Measurements from ENCODE around the gene VCX2. TPM values are rescaled to one million over a fixed set of nuclear protein-coding genes. Genes with fewer than 3 reads are reported as not detected.
"Not testable (repeated sequence)": the region's sequence is repeated elsewhere in the genome, so short reads cannot be mapped to it uniquely, and the experiment has no call there.

VCX2 gene
- total and polyA plus RNA-seq, 3 experiments from 2014 or later = not detected

DNA sequence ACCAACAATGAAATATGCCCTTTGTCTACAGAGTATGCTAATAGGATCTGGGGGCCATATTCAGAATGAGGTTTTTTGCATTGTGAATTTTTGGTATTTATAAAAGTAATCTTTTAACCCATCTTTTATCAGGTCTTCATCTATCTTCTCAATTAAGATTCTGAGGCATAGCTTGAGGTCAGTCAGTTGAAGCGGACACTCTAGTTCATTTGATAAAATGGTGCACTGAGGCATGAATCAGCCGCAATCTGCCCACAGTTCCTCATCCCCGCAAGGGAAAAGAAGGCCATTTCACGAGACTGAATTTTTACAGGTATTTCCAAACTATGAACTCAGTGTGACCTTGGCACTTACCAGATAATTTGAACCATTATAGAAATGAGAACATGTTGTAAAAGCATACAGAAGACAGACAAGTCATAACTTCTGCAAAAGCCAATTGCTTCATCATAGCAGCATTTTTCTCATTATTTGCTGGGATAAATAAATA lies 19.3 kb upstream of the VCX2 start:
- no peaks in the 10 kb centered on the region for H3K4me1 Mint-ChIP-seq
- H3K27ac ChIP-seq (ENCODE audit: low read depth, low read length) = no peak overlapping the region
- DNase-seq = no peak
- no peaks in the 10 kb centered on the region for H3K27me3 Mint-ChIP-seq
- H3K36me3 Mint-ChIP-seq = no peaks in the 10 kb centered on the region
- H3K4me1 ChIP-seq (ENCODE audit: insufficient read depth, low read length) = no peaks in the 10 kb centered on the region
- ChIA-PET POLR2A (no interaction called here), CTCF (no interaction called here)
- H3K27ac Mint-ChIP-seq = no peak overlapping the region
- H3K36me3 ChIP-seq (ENCODE audit: insufficient read depth, low read length) = no peaks in the 10 kb centered on the region
- no peaks in the 10 kb centered on the region for H3K9me3 ChIP-seq (ENCODE audit: low read length)
- peaks cover 0 to 18% (median 6%) of the 10 kb centered on the region in 5 donors for H3K9me3 Mint-ChIP-seq
- no peaks in the 10 kb centered on the region for H3K27me3 ChIP-seq (ENCODE audit: insufficient read depth, low read length, poor library complexity, severe bottlenecking)
- H3K4me3 ChIP-seq (ENCODE audit: low read length) = no peak overlapping the region
- no peak overlapping the region for H3K4me3 Mint-ChIP-seq

DNA sequence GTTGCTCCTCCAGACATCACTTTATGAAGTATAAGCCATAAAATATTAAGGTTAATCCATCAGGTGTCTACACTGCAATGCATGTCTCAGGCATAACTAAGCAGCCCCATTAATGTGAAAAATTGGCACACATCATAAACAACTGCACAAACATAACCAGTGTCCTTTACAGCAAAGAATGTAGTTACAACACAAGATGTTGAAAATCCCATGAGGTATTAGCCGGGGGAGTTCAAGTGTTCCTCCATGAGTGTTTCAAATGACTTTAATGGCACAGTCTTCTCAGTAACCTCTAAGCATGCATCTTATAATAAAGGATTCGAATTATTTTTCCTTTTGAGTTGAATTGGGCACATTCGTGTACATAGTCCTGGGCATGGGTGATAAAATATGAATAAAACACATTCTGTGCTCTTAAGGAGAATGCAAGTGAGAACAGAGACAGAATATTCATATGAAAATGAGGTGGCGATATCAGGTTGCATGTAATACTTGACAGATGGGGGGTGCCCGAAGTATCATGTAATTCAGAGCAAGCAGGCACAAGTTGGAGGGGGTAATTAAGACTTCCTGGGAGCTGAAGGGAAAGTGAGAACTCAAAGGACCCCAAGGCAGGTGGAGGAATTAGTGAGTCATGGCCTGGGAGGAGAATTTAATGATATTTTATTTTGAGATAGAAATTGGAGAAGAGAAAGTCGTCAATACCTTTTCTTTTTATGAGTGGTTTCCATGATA lies 18.2 kb upstream of the VCX2 start:
- no peaks in the 10 kb centered on the region for H3K9me3 ChIP-seq (ENCODE audit: low read length)
- no peak overlapping the region for H3K27ac Mint-ChIP-seq
- no peaks in the 10 kb centered on the region for H3K4me1 Mint-ChIP-seq
- no peaks in the 10 kb centered on the region for H3K27me3 ChIP-seq (ENCODE audit: insufficient read depth, low read length, poor library complexity, severe bottlenecking)
- DNase-seq = no peak
- H3K4me3 ChIP-seq (ENCODE audit: low read length) = no peak overlapping the region
- H3K36me3 ChIP-seq (ENCODE audit: insufficient read depth, low read length) = no peaks in the 10 kb centered on the region
- ChIA-PET POLR2A (no interaction called here), CTCF (no interaction called here)
- H3K4me3 Mint-ChIP-seq = no peak overlapping the region
- no peak overlapping the region for H3K27ac ChIP-seq (ENCODE audit: low read depth, low read length)
- H3K9me3 Mint-ChIP-seq = peaks cover 0 to 12% (median 10%) of the 10 kb centered on the region in 5 donors
- H3K36me3 Mint-ChIP-seq = no peaks in the 10 kb centered on the region
- no peaks in the 10 kb centered on the region for H3K27me3 Mint-ChIP-seq
- no peaks in the 10 kb centered on the region for H3K4me1 ChIP-seq (ENCODE audit: insufficient read depth, low read length)

DNA sequence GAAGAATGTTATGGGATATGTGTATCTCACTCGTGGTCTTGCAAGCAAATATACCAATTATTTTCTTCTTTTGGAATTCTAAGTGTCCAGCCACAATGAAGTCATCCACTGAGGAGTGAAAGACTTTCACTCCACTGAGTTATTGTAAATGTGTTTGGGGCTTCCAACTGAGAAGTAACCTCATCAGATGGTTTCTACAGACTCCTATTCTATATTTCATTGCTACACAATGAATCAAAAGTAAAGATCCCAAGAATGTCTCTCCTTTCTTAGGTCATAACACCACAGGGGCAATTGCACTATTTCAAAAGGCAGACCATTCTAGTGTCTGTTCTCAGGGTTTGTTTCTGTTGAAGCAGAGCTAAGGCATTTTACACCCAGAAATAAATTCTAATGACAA lies 12.3 kb upstream of the VCX2 start:
- H3K4me1 ChIP-seq (ENCODE audit: insufficient read depth, low read length) = no peaks in the 10 kb centered on the region
- Mint-ChIP-seq H3K36me3 (no peaks in the 10 kb centered on the region), H3K27ac (no peak overlapping the region), H3K9me3 (peaks cover 0 to 8% (median 4%) of the 10 kb centered on the region in 5 donors), H3K4me3 (no peak overlapping the region), H3K4me1 (no peaks in the 10 kb centered on the region), H3K27me3 (no peaks in the 10 kb centered on the region)
- no peak overlapping the region for H3K27ac ChIP-seq (ENCODE audit: low read depth, low read length)
- H3K36me3 ChIP-seq (ENCODE audit: insufficient read depth, low read length) = no peaks in the 10 kb centered on the region
- POLR2A ChIA-PET = no interaction called here
- no peaks in the 10 kb centered on the region for H3K9me3 ChIP-seq (ENCODE audit: low read length)
- CTCF ChIA-PET = no interaction called here
- H3K27me3 ChIP-seq (ENCODE audit: insufficient read depth, low read length, poor library complexity, severe bottlenecking) = no peaks in the 10 kb centered on the region
- no peak for DNase-seq
- no peak overlapping the region for H3K4me3 ChIP-seq (ENCODE audit: low read length)

DNA sequence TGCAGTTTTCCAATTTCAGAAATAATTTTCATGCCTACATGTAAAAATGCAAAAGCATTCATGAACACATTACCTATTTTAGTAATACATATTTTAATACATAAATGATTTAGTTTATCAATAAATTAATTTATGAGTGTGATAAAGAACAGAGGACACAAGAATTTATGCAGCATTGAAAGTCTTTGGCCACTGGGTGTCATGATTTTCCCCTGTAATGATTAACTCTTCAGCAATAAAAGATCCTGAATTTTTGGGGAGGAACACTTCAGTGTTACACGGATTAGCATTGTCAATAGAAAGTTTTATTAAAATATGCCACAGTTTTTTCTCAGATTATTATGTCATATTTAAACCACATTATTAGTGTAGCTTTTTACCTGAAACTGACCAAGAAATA lies 8.6 kb upstream of the VCX2 start:
- CTCF ChIA-PET = no interaction called here
- POLR2A ChIA-PET = no interaction called here
- no peak overlapping the region for H3K27ac Mint-ChIP-seq

DNA sequence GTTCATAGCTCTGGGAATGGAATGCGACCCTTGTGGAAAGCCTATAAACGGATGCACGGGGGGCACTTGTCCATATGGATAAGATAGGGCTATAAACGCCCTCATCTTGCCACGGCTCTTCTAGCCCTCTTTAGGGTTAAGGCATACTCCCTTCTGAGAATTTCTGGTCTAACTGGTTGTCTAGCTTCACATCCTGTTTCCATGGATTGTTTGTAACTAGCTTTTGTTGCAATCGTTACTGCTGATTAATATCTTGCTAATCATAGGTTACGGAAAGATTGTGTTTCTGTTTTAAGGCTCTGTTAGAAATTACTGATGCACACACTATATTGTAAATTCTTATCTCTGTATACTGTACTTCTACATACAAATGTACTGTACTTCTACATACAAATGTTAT lies 17.1 kb downstream of the VCX2 start:
- DNase-seq; H3K27ac Mint-ChIP-seq; H3K27me3 ChIP-seq (ENCODE audit: insufficient read depth, low read length, poor library complexity, severe bottlenecking); H3K36me3 ChIP-seq (ENCODE audit: insufficient read depth, low read length); CTCF ChIA-PET; H3K4me3 Mint-ChIP-seq; H3K9me3 ChIP-seq (ENCODE audit: low read length); H3K4me1 Mint-ChIP-seq; H3K27me3 Mint-ChIP-seq; H3K4me3 ChIP-seq (ENCODE audit: low read length); POLR2A ChIA-PET; H3K27ac ChIP-seq (ENCODE audit: low read depth, low read length); H3K4me1 ChIP-seq (ENCODE audit: insufficient read depth, low read length): not testable (repeated sequence)
- peaks cover 0 to 13% (median 0%) of the 10 kb centered on the region in 3 donors for H3K36me3 Mint-ChIP-seq
- peaks cover 3 to 38% (median 20%) of the 10 kb centered on the region in 5 donors for H3K9me3 Mint-ChIP-seq

More for the DNA sequence above, 8.6 kb upstream of the VCX2 start:
- H3K9me3 ChIP-seq (ENCODE audit: low read length) = no peaks in the 10 kb centered on the region
- no peaks in the 10 kb centered on the region for H3K36me3 ChIP-seq (ENCODE audit: insufficient read depth, low read length)
- DNase-seq = no peak
- no peak overlapping the region for H3K4me3 ChIP-seq (ENCODE audit: low read length)
- Mint-ChIP-seq H3K27me3 (no peaks in the 10 kb centered on the region), H3K4me3 (no peak overlapping the region), H3K9me3 (peaks cover 0 to 11% (median under 1%) of the 10 kb centered on the region in 5 donors), H3K36me3 (peaks cover 0 to 11% (median 0%) of the 10 kb centered on the region in 3 donors), H3K4me1 (no peaks in the 10 kb centered on the region)
- H3K4me1 ChIP-seq (ENCODE audit: insufficient read depth, low read length) = no peaks in the 10 kb centered on the region
- H3K27me3 ChIP-seq (ENCODE audit: insufficient read depth, low read length, poor library complexity, severe bottlenecking) = no peaks in the 10 kb centered on the region
- no peak overlapping the region for H3K27ac ChIP-seq (ENCODE audit: low read depth, low read length)

DNA sequence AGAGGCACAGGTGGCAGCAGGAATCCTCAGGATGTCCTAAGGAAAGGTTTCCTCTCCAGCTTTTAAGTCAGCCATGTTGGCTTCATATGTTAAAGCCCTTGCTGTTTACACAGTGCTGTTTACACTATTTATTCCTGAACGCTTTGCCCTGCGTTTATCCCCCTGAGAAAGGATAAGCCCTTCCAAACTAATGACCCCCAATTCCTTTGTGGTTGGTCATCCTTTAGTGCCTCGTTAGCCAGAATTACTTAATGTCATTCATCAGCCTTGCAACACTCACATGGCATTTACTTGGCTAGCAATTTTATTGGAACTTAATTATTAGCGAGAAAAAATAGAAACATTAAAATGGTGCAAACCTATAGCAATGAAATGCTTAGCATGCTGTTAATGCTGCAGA lies 23.8 kb downstream of the VCX2 start:
- no peaks in the 10 kb centered on the region for H3K27me3 ChIP-seq (ENCODE audit: insufficient read depth, low read length, poor library complexity, severe bottlenecking)
- no peak for DNase-seq
- no peaks in the 10 kb centered on the region for H3K4me1 Mint-ChIP-seq
- CTCF ChIA-PET = no interaction called here
- H3K9me3 Mint-ChIP-seq = peaks cover 3 to 36% (median 14%) of the 10 kb centered on the region in 5 donors
- H3K9me3 ChIP-seq (ENCODE audit: low read length) = no peaks in the 10 kb centered on the region
- POLR2A ChIA-PET = no interaction called here
- no peaks in the 10 kb centered on the region for H3K27me3 Mint-ChIP-seq
- H3K27ac ChIP-seq (ENCODE audit: low read depth, low read length) = no peak overlapping the region
- H3K4me3 Mint-ChIP-seq = no peak overlapping the region
- H3K36me3 ChIP-seq (ENCODE audit: insufficient read depth, low read length) = no peaks in the 10 kb centered on the region
- no peak overlapping the region for H3K27ac Mint-ChIP-seq
- no peak overlapping the region for H3K4me3 ChIP-seq (ENCODE audit: low read length)
- H3K4me1 ChIP-seq (ENCODE audit: insufficient read depth, low read length) = no peaks in the 10 kb centered on the region
- peaks cover 0 to 16% (median 2%) of the 10 kb centered on the region in 3 donors for H3K36me3 Mint-ChIP-seq

DNA sequence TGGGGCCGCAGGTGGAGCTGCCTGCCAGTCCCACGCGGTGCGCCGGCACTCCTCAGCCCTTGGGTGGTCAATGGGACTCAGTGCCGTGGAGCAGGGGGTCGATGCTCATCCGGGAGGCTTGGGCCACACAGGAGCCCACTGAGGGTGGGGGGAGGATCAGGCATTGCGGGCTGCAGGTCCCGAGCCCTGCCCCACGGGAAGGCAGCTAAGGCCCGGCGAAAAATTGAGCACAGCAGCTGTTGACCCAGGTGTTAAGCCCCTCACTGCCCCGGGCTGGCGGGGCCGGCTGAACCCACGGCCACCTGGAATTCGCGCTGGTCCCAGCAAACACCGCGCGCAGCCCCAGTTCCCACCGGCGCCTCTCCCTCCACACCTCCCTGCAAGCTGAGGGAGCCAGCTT lies 26.1 kb downstream of the VCX2 start:
- H3K36me3 ChIP-seq (ENCODE audit: insufficient read depth, low read length) = no peaks in the 10 kb centered on the region
- no peaks in the 10 kb centered on the region for H3K4me1 Mint-ChIP-seq
- H3K4me3 Mint-ChIP-seq = no peak overlapping the region
- no peak overlapping the region for H3K4me3 ChIP-seq (ENCODE audit: low read length)
- no peaks in the 10 kb centered on the region for H3K9me3 ChIP-seq (ENCODE audit: low read length)
- H3K9me3 Mint-ChIP-seq = peaks cover 3 to 29% (median 14%) of the 10 kb centered on the region in 5 donors
- peaks cover 0 to 9% (median 2%) of the 10 kb centered on the region in 3 donors for H3K36me3 Mint-ChIP-seq
- ChIA-PET CTCF (no interaction called here), POLR2A (no interaction called here)
- no peak overlapping the region for H3K27ac Mint-ChIP-seq
- DNase-seq = no peak
- no peaks in the 10 kb centered on the region for H3K27me3 ChIP-seq (ENCODE audit: insufficient read depth, low read length, poor library complexity, severe bottlenecking)
- no peaks in the 10 kb centered on the region for H3K4me1 ChIP-seq (ENCODE audit: insufficient read depth, low read length)
- H3K27me3 Mint-ChIP-seq = no peaks in the 10 kb centered on the region
- no peak overlapping the region for H3K27ac ChIP-seq (ENCODE audit: low read depth, low read length)

DNA sequence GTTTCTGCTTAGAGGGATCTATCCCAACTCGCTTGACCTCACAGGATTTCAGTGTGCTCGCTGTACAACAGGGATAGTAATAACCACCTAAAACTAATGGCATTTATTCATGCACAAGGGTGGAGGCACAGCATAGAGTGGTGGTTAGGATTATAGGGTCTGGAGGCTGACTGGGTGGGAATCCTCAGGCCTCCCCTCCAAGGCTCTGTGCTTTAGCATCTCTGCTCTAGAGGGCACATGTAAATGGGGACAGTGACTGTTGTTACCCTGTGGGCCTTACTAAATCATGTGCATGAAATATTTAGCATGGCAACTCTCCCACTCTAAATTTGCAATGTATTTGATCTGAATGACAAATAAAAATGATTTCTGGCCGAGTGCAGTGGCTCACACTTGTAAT lies 29.2 kb downstream of the VCX2 start:
- CTCF ChIA-PET = no interaction called here
- no peaks in the 10 kb centered on the region for H3K27me3 ChIP-seq (ENCODE audit: insufficient read depth, low read length, poor library complexity, severe bottlenecking)
- Mint-ChIP-seq H3K4me3 (no peak overlapping the region), H3K36me3 (peaks cover 0 to 2% (median 0%) of the 10 kb centered on the region in 3 donors), H3K4me1 (no peaks in the 10 kb centered on the region), H3K9me3 (peaks cover 0 to 9% (median 8%) of the 10 kb centered on the region in 5 donors), H3K27me3 (no peaks in the 10 kb centered on the region), H3K27ac (no peak overlapping the region)
- DNase-seq = no peak
- POLR2A ChIA-PET = no interaction called here
- H3K4me1 ChIP-seq (ENCODE audit: insufficient read depth, low read length) = no peaks in the 10 kb centered on the region
- no peak overlapping the region for H3K4me3 ChIP-seq (ENCODE audit: low read length)
- H3K36me3 ChIP-seq (ENCODE audit: insufficient read depth, low read length) = no peaks in the 10 kb centered on the region
- H3K27ac ChIP-seq (ENCODE audit: low read depth, low read length) = no peak overlapping the region
- no peaks in the 10 kb centered on the region for H3K9me3 ChIP-seq (ENCODE audit: low read length)
